Smooth muscle cell of the brain vasculature (primary cell): Measurements from ENCODE around the gene PARP12.

Experiments
- DNase-seq: peaks from one replicate; pipeline ENCODE4 v3.0.0-alpha.2; 2012; ENCODE audit warnings: low read depth, low spot score

Gene PARP12

DNA sequence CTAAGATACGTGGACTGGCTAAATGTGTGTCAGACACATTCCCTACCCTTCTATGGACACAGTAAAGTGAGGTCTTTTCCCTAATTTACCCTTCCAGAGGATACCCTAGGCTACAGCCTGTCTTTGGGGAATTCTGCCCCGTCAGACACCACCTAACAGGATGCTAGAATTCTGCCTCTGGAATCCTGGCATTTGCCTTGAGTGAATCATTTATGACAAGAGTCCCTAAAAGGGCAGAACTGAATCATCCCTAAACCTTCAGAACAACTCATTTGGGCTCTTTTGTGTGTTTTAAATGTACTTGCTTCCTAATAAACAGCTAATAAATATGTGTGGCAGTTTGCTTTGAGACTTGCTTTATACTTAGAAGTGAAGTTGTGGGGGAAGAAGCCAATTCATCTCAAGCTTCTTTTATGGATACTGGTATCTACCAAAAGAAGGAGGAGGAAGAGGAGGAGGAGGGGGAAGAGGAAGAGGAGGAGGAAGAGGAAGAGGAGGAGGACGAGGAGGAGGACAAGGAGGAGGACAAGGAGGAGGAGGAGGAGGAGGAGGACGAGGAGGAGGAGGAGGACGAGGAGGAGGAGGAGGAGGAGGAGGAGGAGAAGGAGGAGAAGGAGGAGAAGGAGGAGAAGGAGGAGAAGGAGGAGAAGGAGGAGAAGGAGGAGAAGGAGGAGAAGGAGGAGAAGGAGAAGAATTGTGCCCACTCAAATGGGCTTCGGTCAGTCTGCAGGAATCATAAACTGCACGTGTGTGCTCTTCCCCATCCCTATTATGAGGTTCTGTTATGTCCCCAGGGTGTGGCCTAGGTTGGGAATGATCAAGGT is 27.1 kb downstream of the PARP12 start:
- no peak for DNase-seq

DNA sequence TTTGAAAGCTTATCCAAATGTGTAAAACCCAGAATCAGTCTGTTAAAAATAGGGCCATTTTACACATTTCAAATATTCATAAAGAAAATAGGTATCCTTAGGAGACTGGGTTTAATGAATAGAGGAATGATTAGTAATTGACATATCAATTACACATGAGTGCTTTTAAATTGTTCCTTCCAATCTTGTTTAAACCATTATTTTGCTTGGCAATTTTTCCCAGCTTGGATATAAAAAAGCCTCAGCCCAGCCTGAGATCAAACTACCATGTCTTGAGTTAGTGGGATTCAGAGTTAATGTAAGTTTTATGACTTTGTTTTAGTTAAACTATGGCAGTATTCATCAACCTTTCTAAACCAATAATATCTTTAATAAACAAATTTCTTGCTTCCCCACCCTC is 28.3 kb downstream of the PARP12 start:
- DNase-seq = no peak

GRCh38 chr7:140033779-140034363 is 28.9 kb downstream of the PARP12 start:
- no peak for DNase-seq

DNA sequence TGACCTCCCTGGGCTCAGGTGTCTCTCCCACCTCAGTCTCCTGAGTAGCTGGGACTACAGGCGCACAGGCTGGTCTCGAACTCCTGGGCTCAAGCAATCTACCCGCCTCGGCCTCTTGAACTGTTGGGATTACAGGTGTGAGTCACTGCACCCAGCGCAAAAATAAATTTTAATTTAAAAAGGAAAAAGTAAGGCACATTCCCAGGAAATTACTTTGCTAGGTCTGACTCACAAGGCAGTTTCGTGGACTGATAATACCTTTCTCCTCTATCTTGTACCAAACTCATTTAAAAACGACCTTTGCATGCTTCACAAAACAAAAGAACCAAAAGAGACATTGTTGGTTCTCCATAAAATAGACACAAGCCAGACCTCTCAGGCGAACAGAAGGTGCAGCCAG is 29.7 kb downstream of the PARP12 start:
- DNase-seq = no peak

GRCh38 chr7:140031364-140031763 is 31.4 kb downstream of the PARP12 start:
- no peak for DNase-seq

GRCh38 chr7:140029072-140029471 is 33.7 kb downstream of the PARP12 start:
- DNase-seq = no peak

DNA sequence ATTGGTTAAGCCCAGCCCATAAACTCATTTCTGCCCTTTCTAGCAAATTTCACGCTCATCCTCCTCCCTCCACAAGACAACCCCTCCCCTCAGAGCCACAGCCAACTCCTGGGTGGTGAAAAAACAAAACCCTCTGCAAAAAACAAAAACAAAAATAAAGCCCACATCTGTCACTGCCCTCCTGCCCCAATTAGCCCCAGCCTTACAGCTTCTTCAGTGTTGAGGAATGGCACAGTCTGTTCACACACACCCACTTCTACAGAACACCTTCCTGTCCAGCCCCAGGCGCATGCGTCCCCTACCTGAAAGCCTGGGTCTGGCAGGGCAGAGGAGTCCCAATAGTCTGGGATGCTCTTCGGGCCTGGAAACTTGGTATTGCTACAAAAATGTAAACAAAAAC is 34.4 kb downstream of the PARP12 start:
- no peak for DNase-seq

DNA sequence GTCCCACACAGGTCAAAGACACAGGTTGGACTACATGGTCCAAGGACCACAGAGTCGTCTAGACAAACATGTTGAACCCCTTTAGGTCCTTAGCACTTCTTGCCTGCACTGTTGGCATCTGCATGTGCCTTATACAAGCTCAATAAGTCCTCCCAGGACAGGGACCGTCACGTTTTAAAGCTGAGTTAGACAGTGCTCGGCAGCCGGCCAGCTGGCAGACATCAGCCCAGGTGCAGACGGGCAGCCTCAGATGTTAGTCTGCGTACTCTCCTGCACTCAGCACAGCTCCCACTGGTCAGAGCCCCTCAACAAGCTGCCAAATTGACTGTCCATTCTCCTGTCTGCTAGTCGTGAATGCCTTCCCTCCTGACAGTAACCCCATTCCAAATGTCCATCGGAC is 34.9 kb downstream of the PARP12 start:
- no peak for DNase-seq

DNA sequence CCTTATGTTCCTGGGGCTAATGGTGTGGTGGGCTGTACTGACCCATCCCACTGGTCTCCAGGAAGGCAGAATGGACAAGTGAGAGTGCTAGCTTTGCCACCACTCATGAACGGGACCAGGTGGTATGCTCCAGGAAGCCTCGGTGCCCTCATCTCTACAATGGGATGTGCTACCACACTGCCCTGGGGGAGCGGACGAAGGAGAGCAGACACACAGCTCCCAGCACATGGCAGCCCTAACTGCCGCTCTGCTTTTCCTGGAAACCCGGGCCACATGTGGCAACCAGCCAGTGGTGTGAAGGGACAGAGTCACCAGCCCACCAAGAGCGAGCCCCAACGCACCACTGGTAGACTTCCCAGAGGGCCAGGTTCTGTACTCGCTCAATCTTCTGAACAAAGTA is 35.8 kb downstream of the PARP12 start:
- DNase-seq = no peak

- no peak for DNase-seq
These were observed 36.8 kb downstream of the PARP12 start for GRCh38 chr7:140025814-140026433.

DNA sequence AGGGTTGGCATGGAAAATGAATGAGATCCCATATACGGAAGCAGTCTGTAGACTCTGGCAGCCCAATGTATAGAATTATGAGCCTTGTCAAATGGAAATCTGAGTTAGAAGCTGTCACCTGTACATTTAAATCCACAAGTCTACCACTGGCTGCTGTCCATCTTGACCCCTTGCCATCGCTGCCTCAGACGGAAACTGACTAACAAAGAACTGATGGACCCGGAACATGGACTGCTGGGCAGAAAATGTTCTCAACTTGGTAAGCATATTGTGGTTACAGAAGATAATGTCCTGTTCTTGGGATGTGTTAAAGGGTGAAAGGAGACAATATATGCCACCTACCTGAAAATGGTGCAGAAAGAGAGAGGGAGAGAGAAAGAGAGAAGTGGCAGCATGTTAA is 37.5 kb downstream of the PARP12 start:
- DNase-seq = no peak

- DNase-seq = no peak
These were observed 38.2 kb downstream of the PARP12 start for GRCh38 chr7:140024585-140024984.

- no peak for DNase-seq
These were observed 39.0 kb downstream of the PARP12 start for GRCh38 chr7:140023728-140024127.

- no peak for DNase-seq
These were observed 40.1 kb downstream of the PARP12 start for GRCh38 chr7:140022582-140023211.

- DNase-seq = no peak
These were observed 41.1 kb downstream of the PARP12 start for GRCh38 chr7:140021603-140022002.

- no peak for DNase-seq
These were observed 43.1 kb downstream of the PARP12 start for GRCh38 chr7:140019606-140020005.

DNA sequence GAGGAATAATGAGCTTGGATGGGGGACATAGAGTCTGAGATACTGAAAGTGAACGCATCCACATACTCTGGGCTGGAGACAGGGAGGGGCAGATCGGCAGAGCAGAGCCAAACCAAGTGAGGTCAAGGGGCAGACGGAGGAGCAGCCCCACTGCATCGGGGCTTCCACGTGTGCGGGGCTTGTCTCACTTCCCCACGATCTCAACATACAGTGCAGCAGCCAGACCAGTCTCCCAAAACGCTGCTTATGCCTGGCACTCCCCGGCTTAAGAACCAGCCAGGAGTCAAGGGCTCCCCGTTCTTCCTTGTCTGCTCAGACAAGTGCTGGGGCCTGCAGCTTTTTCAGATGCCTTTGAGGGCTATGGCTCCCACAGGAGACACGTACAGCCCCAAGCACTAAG is 43.6 kb downstream of the PARP12 start:
- no peak for DNase-seq

DNA sequence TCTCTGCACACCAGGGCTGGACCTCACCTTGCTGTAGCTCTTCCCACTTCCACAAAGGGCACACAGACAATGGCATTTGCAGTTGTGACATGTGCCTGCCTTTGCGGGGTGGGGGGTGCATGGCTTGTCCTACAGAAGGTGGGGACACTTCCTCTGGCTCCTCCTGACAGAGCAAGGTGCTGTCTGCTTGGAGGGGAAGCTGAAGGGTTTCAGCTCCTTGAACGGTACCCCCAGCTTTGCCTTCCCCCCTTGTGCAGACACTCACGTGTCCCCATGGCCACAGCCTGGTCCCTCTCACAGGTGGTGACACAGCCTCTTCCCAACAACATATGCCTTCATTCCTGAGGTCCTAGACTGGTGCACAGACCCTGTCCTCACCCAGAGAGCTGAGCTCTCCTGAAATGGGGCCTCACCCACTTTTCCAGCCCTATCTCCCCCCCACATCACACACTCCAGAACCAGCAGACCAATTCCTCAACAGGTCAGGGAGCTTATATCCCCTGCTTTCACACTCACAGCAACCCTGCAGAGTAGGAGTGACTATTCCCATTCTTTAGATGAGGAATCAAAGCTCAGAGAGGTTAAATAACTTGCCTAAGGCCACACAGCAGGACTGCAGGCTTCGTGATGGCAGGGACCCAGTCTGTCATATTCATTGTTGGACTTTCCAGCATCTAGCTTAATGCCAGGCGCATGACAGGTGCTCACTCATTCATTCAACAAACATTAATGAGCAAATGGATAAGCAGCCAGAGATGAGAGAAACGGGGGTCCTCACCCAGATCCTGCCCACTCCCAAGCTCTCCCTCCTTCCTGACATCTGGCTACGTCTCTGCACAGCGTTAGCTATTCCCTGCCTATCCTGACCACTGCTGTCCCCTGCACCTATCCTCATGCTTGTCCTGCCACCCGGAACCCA is 44.4 kb downstream of the PARP12 start:
- DNase-seq = no peak

DNA sequence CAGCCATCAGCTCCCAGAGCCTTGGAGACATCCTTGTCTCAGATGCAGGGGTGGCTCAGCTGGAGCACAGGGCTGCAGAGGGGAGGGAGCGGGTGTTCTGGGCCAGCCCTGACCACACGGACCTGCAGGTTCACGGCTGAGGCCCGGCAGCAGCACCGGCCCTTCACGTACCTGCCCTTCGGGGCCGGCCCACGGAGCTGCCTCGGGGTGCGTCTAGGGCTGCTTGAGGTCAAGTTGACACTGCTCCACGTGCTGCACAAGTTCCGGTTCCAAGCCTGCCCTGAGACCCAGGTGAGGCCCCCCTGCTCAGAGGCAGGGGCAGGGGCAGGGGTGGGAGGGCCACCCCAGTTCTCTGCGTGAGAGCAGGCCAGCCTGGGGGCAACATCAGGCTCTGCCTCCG is 45.2 kb downstream of the PARP12 start:
- no peak for DNase-seq

DNA sequence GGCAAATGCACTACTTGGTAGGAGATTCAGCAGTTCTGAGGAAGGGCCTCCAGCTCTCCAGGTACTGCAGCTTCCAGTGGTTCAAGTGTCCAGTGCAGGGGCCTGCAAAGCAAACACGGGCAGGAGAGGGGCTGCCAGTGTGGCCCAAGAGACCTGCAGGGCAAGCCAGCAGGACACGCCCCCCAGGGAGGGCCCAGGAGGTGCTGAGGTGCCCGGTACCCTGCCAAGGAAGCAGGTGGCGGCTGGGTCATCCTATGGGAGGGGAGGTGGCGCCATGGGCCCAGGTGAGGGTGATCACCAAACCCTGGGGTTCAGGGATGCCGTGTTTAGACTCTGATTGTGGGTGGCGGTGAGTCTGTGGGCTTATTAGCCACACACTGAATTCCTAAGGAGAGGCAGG is 45.7 kb downstream of the PARP12 start:
- no peak for DNase-seq

- no peak for DNase-seq
These were observed 46.2 kb downstream of the PARP12 start for GRCh38 chr7:140016540-140016939.
